ENCODE data around the gene KNDC1.
A peak's percentile ranks its signal among the peaks of the same experiment; 100 is the strongest.

KNDC1 gene

DNA sequence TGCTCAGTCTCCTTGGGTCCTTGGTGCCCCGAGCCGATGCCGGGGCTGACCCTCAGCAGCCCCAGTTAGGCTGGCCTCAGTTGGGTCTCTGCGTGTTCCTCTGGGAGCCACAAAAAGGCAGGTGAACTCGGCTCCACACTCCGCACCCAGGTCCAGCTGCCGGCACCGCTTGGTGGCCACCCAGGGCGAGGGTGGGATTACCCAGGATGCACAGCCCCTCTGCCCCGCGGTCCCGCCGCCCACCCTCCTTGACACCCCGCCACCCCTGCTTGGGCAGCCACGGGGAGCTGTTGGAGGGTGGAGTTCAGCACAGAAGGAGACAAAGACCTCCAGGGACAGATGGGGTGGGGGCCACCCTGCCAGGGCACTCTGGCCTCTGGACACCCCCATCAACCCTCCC, 95.3 kb downstream of the KNDC1 start:
- no peaks in the 10 kb centered on the region for H3K9me3 ChIP-seq (ENCODE audit: control insufficient read depth, insufficient read depth, low read depth, low read length)
- H3K27ac ChIP-seq (ENCODE audit: extremely low read depth, low read depth, low read length) = no peak overlapping the region
- no peak overlapping the region for H3K4me3 ChIP-seq (ENCODE audit: low read depth, low read length)
- CTCF ChIA-PET = no interaction called here
- no peaks in the 10 kb centered on the region; the same call in 1 of the 2 replicates for H3K4me1 ChIP-seq (ENCODE audit: control insufficient read depth, insufficient read depth, low read length)
- no peak for TF ChIP-seq ZNF350 (tag by site-specific recombination; IDR thresholded peaks at IDR 0.05)
- no peak for TF ChIP-seq ZNF830 (tag by site-specific recombination; IDR thresholded peaks at IDR 0.05; ENCODE audit: low read depth)
- no peak for TF ChIP-seq ZNF426 (tag by site-specific recombination; IDR thresholded peaks at IDR 0.05)
- no peak for TF ChIP-seq SCRT1 (tag by site-specific recombination; IDR thresholded peaks at IDR 0.05; ENCODE audit: borderline replicate concordance)
- TF ChIP-seq ZNF660 (tag by site-specific recombination; IDR thresholded peaks at IDR 0.05) = no peak
- no peak for TF ChIP-seq ZNF624 (tag by site-specific recombination; IDR thresholded peaks at IDR 0.05)
- TF ChIP-seq ZNF112 (tag by site-specific recombination; IDR thresholded peaks at IDR 0.05) = no peak
- TF ChIP-seq HOXC10 (CRISPR knock-in tag; IDR thresholded peaks at IDR 0.05) = no peak
- TF ChIP-seq, protein P1, sequence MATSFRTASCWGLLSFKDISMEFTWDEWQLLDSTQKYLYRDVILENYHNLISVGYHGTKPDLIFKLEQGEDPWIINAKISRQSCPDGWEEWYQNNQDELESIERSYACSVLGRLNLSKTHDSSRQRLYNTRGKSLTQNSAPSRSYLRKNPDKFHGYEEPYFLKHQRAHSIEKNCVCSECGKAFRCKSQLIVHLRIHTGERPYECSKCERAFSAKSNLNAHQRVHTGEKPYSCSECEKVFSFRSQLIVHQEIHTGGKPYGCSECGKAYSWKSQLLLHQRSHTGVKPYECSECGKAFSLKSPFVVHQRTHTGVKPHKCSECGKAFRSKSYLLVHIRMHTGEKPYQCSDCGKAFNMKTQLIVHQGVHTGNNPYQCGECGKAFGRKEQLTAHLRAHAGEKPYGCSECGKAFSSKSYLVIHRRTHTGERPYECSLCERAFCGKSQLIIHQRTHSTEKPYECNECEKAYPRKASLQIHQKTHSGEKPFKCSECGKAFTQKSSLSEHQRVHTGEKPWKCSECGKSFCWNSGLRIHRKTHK (tag by site-specific recombination; IDR thresholded peaks at IDR 0.05) = no peak
- TF ChIP-seq ZFP41 (tag by site-specific recombination; IDR thresholded peaks at IDR 0.05; ENCODE audit: borderline replicate concordance) = no peak
- no peak for TF ChIP-seq ZFP3 (tag by site-specific recombination; IDR thresholded peaks at IDR 0.05; ENCODE audit: low read depth)
- H3K36me3 ChIP-seq (ENCODE audit: control insufficient read depth in 2 of 2, insufficient read depth in 1 of 2, low read length in 2 of 2) = no peaks in the 10 kb centered on the region
- POLR2A ChIA-PET = no interaction called here

DNA sequence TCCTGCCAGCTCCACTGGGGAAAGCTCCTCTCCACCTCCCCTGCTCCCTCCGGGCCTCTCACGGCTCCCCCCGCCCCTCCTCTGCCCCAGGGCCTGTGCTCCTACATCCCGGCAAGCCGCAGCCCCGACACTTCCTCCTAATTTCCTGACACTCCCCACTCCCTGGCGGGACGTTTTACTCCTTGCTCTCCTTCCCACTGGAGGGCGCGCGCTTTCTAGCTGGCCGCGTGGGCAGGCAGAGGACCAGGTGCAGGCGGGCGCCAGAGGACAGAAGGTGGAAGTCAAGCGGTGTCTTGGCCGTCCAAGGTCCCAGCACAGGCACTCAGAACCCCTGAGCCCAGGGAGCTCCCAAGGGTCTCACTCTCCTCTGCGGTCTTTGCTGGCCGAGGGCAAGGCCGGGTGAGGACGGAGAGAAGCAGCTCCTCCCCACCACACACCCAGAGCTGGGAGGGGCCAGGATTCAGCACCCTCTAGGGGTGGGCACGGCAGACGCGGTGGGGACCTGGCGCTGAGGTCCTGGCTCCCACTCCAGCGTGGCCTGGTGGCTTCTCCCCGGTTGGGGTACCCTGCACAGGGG, 97.6 kb downstream of the KNDC1 start:
- POLR2A ChIA-PET = no interaction called here
- Histone ChIP-seq H3K9me3 (ENCODE audit: control insufficient read depth, insufficient read depth, low read depth, low read length) (no peaks in the 10 kb centered on the region), H3K4me3 (ENCODE audit: low read depth, low read length) (no peak overlapping the region), H3K27ac (ENCODE audit: extremely low read depth, low read depth, low read length) (no peak overlapping the region), H3K36me3 (ENCODE audit: control insufficient read depth in 2 of 2, insufficient read depth in 1 of 2, low read length in 2 of 2) (no peaks in the 10 kb centered on the region), H3K4me1 (ENCODE audit: control insufficient read depth, insufficient read depth, low read length) (peaks cover 3% of the 10 kb centered on the region)
- CTCF ChIA-PET = interaction anchor here (0.6 to 1.3 kb wide), 5 partner anchors 9 to 114 kb away, joined by 3 to 4 read pairs (median 4); no protein-coding TSS in a partner anchor
- peak; percentile 82 for TF ChIP-seq CTCF (tag by site-specific recombination; IDR thresholded peaks at IDR 0.05)
- peak; percentile 32 for TF ChIP-seq KLF1 (tag by site-specific recombination; IDR thresholded peaks at IDR 0.05)
- TF ChIP-seq ZBTB48 (tag by site-specific recombination; IDR thresholded peaks at IDR 0.05) = 0 out of 2 replicates have a peak, but pooled peaks have one; percentile 14
- no peak for TF ChIP-seq ZNF311 (tag by site-specific recombination; IDR thresholded peaks at IDR 0.05; ENCODE audit: borderline replicate concordance)
- no peak for TF ChIP-seq ZBTB17 (tag by site-specific recombination; IDR thresholded peaks at IDR 0.05)
- TF ChIP-seq, protein P2, sequence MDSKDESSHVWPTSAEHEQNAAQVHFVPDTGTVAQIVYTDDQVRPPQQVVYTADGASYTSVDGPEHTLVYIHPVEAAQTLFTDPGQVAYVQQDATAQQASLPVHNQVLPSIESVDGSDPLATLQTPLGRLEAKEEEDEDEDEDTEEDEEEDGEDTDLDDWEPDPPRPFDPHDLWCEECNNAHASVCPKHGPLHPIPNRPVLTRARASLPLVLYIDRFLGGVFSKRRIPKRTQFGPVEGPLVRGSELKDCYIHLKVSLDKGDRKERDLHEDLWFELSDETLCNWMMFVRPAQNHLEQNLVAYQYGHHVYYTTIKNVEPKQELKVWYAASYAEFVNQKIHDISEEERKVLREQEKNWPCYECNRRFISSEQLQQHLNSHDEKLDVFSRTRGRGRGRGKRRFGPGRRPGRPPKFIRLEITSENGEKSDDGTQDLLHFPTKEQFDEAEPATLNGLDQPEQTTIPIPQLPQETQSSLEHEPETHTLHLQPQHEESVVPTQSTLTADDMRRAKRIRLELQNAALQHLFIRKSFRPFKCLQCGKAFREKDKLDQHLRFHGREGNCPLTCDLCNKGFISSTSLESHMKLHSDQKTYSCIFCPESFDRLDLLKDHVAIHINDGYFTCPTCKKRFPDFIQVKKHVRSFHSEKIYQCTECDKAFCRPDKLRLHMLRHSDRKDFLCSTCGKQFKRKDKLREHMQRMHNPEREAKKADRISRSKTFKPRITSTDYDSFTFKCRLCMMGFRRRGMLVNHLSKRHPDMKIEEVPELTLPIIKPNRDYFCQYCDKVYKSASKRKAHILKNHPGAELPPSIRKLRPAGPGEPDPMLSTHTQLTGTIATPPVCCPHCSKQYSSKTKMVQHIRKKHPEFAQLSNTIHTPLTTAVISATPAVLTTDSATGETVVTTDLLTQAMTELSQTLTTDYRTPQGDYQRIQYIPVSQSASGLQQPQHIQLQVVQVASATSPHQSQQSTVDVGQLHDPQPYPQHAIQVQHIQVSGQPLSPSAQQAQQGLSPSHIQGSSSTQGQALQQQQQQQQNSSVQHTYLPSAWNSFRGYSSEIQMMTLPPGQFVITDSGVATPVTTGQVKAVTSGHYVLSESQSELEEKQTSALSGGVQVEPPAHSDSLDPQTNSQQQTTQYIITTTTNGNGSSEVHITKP (tag by site-specific recombination; IDR thresholded peaks at IDR 0.05) = peak; percentile 81
- no peak for TF ChIP-seq KLF10 (tag by site-specific recombination; IDR thresholded peaks at IDR 0.05)
- TF ChIP-seq EGR2 (tag by site-specific recombination; IDR thresholded peaks at IDR 0.05; ENCODE audit: low read depth) = peak; percentile 60
- TF ChIP-seq SP3 (tag by site-specific recombination; IDR thresholded peaks at IDR 0.05) = peak; percentile 70
- 0 out of 2 replicates have a peak, but pooled peaks have one; percentile 51 for TF ChIP-seq PRDM1 (tag by site-specific recombination; IDR thresholded peaks at IDR 0.05)
- no peak for TF ChIP-seq ZNF214 (tag by site-specific recombination; IDR thresholded peaks at IDR 0.05; ENCODE audit: borderline replicate concordance)
- no peak for TF ChIP-seq ZXDB (tag by site-specific recombination; IDR thresholded peaks at IDR 0.05)
- peak; percentile 80 for TF ChIP-seq WT1 (tag by site-specific recombination; IDR thresholded peaks at IDR 0.05)
- TF ChIP-seq ZNF521 (tag by site-specific recombination; IDR thresholded peaks at IDR 0.05) = no peak
- no peak for TF ChIP-seq ZNF561 (tag by site-specific recombination; IDR thresholded peaks at IDR 0.05; ENCODE audit: borderline replicate concordance)
- TF ChIP-seq AEBP2 (tag by site-specific recombination; IDR thresholded peaks at IDR 0.05; ENCODE audit: borderline replicate concordance) = no peak
